Skeletal muscle tissue (tissue), 4 donors: ENCODE data around the gene PLD5. TPM values are rescaled to one million over a fixed set of nuclear protein-coding genes. Genes with fewer than 3 reads are reported as not detected.

Experiments
- H3K27ac ChIP-seq: one replicate; pipeline ENCODE4 v1.7.0; 2013; ENCODE audit warnings: mild to moderate bottlenecking, low read depth, low read length, inconsistent platforms
- H3K27me3 ChIP-seq, 3 donors: one replicate each; pipeline ENCODE4 v1.7.0; 2013; ENCODE audit warnings: low read length in 3 of 3; ENCODE audit not compliant: control insufficient read depth in 3 of 3, insufficient read depth in 3 of 3
- H3K36me3 ChIP-seq, 3 donors: one replicate each; pipeline ENCODE4 v1.7.0; 2013; ENCODE audit warnings: low read length in 3 of 3; ENCODE audit not compliant: control insufficient read depth in 3 of 3, insufficient read depth in 3 of 3
- H3K4me1 ChIP-seq, 3 donors: one replicate each; pipeline ENCODE4 v1.7.0; 2013; ENCODE audit warnings: low read length in 3 of 3, mild to moderate bottlenecking in 3 of 3; ENCODE audit not compliant: control insufficient read depth in 3 of 3, insufficient read depth in 3 of 3
- H3K4me3 ChIP-seq, 3 donors: one replicate each; pipeline ENCODE4 v1.7.0; 2013; ENCODE audit warnings: low read length in 3 of 3
- H3K9ac ChIP-seq, 3 donors: one replicate each; pipeline ENCODE4 v1.7.0; 2013; ENCODE audit warnings: low read length in 3 of 3, mild to moderate bottlenecking in 3 of 3, moderate library complexity in 2 of 3, low read depth in 1 of 3
- H3K9me3 ChIP-seq, 3 donors: one replicate each; pipeline ENCODE4 v1.7.0; 2013; ENCODE audit warnings: low read length in 3 of 3; ENCODE audit not compliant: control insufficient read depth in 3 of 3
- total RNA-seq: library from RNA; depleted of rRNA; stranded (reverse); fragments of >200 nt; gene quantifications from one replicate; pipeline ENCODE4 v1.2.3, GENCODE V29; 2014
- donor health status: Osteomylitis.

PLD5 gene
- total RNA-seq, 1 donor from 2014 or later, result 0.52 TPM

GRCh38 chr1:242430956-242431355, 93.5 kb downstream of the PLD5 start:
- Histone ChIP-seq H3K4me1 (no peaks in the 10 kb centered on the region), H3K9ac (no peak overlapping the region), H3K27ac (no peak overlapping the region), H3K27me3 (no peaks in the 10 kb centered on the region), H3K36me3 (no peaks in the 10 kb centered on the region), H3K9me3 (peaks cover 0 to 2% (median 1%) of the 10 kb centered on the region in 3 donors), H3K4me3 (no peak overlapping the region)

GRCh38 chr1:242428399-242429190, 95.9 kb downstream of the PLD5 start:
- Histone ChIP-seq H3K4me1 (no peaks in the 10 kb centered on the region), H3K36me3 (no peaks in the 10 kb centered on the region), H3K9me3 (peaks cover 0 to 2% (median 1%) of the 10 kb centered on the region in 3 donors), H3K4me3 (no peak overlapping the region), H3K9ac (no peak overlapping the region), H3K27ac (no peak overlapping the region), H3K27me3 (no peaks in the 10 kb centered on the region)

DNA sequence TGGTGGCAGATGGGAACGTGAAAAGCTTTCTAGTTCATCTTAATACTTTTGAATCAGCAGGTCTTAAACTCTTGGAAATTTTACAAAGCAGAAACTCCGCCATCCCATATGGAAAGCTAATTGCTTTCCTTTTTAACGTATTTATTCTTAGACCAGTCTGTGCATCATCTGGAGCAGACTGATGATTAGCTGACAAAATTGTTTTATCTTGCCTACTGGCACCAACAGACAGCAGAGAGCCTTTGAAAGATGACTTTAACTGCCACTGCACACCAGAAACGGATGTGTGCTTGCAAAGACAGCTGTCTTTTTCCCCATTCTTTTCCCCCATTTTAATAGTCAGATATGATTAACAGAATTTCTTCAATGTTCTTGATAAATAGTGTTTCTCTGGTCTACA, 97.0 kb downstream of the PLD5 start:
- Histone ChIP-seq H3K27me3 (no peaks in the 10 kb centered on the region), H3K9ac (no peak overlapping the region), H3K27ac (no peak overlapping the region), H3K4me1 (no peaks in the 10 kb centered on the region), H3K4me3 (no peak overlapping the region), H3K36me3 (no peaks in the 10 kb centered on the region), H3K9me3 (peaks cover 0 to 2% (median 1%) of the 10 kb centered on the region in 3 donors)

GRCh38 chr1:242426271-242426905, 98.1 kb downstream of the PLD5 start:
- H3K27ac ChIP-seq, result no peak overlapping the region
- no peak overlapping the region for H3K9ac ChIP-seq
- no peaks in the 10 kb centered on the region for H3K36me3 ChIP-seq
- H3K27me3 ChIP-seq, result no peaks in the 10 kb centered on the region
- no peaks in the 10 kb centered on the region for H3K4me1 ChIP-seq
- peaks cover 0 to 4% (median 1%) of the 10 kb centered on the region in 3 donors for H3K9me3 ChIP-seq
- H3K4me3 ChIP-seq, result no peak overlapping the region

GRCh38 chr1:242425232-242425631, 99.3 kb downstream of the PLD5 start:
- Histone ChIP-seq H3K36me3 (no peaks in the 10 kb centered on the region), H3K4me3 (no peak overlapping the region), H3K9ac (no peak overlapping the region), H3K9me3 (peaks cover 0 to 4% (median 0%) of the 10 kb centered on the region in 3 donors), H3K27me3 (no peaks in the 10 kb centered on the region), H3K4me1 (no peaks in the 10 kb centered on the region), H3K27ac (no peak overlapping the region)

- Histone ChIP-seq H3K27me3 (no peaks in the 10 kb centered on the region), H3K4me3 (no peak overlapping the region), H3K9ac (no peak overlapping the region), H3K9me3 (peaks cover 0 to 4% (median 0%) of the 10 kb centered on the region in 3 donors), H3K36me3 (no peaks in the 10 kb centered on the region), H3K27ac (no peak overlapping the region), H3K4me1 (no peaks in the 10 kb centered on the region)
These were observed 107.8 kb downstream of the PLD5 start for GRCh38 chr1:242416657-242417056.

GRCh38 chr1:242412921-242413320, 111.6 kb downstream of the PLD5 start:
- no peaks in the 10 kb centered on the region for H3K27me3 ChIP-seq
- no peaks in the 10 kb centered on the region for H3K36me3 ChIP-seq
- no peak overlapping the region for H3K27ac ChIP-seq
- peaks cover 0 to 3% (median 0%) of the 10 kb centered on the region in 3 donors for H3K9me3 ChIP-seq
- H3K4me3 ChIP-seq, result no peak overlapping the region
- H3K4me1 ChIP-seq, result no peaks in the 10 kb centered on the region
- no peak overlapping the region for H3K9ac ChIP-seq

- H3K9me3 ChIP-seq, result peaks cover 0 to 3% (median 0%) of the 10 kb centered on the region in 3 donors
- H3K36me3 ChIP-seq, result no peaks in the 10 kb centered on the region
- H3K4me3 ChIP-seq, result no peak overlapping the region
These were observed 112.6 kb downstream of the PLD5 start for GRCh38 chr1:242411901-242412300.

DNA sequence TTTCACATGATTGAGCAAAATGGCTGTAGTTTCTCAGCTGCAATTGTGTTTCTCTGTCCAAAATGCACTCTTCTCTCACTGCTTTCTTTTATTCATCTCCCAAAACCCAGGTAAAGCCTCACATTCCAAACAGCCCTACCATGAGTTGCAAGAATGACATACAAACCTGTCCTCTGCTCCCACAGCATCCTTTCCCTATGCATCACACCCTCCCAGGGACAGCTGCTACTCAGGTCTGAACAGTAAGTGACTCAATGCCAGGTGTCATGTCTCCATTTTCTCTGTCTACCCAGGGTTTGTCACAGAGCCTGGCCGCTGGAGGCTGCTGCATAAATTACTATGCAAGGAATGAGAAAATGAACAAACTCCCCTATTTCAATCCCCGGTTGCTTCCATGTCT, 118.5 kb downstream of the PLD5 start:
- Histone ChIP-seq H3K9me3 (peaks cover 0 to 3% (median 0%) of the 10 kb centered on the region in 3 donors), H3K4me1 (no peaks in the 10 kb centered on the region), H3K27ac (no peak overlapping the region), H3K36me3 (no peaks in the 10 kb centered on the region), H3K27me3 (no peaks in the 10 kb centered on the region), H3K9ac (no peak overlapping the region), H3K4me3 (no peak overlapping the region)

More at GRCh38 chr1:242411901-242412300, 112.6 kb downstream of the PLD5 start:
- Histone ChIP-seq H3K27ac (no peak overlapping the region), H3K27me3 (no peaks in the 10 kb centered on the region), H3K9ac (no peak overlapping the region), H3K4me1 (no peaks in the 10 kb centered on the region)

- H3K27ac ChIP-seq, result no peak overlapping the region
- peaks cover 0 to 3% (median 0%) of the 10 kb centered on the region in 3 donors for H3K9me3 ChIP-seq
- no peak overlapping the region for H3K4me3 ChIP-seq
- H3K27me3 ChIP-seq, result no peaks in the 10 kb centered on the region
- no peaks in the 10 kb centered on the region for H3K36me3 ChIP-seq
- no peak overlapping the region for H3K9ac ChIP-seq
- H3K4me1 ChIP-seq, result no peaks in the 10 kb centered on the region
These were observed 120.2 kb downstream of the PLD5 start for GRCh38 chr1:242404296-242404695.
